ENCODE measurements around the gene ULK4.
A peak's percentile ranks its signal among the peaks of the same experiment; 100 is the strongest.

Gene ULK4

DNA sequence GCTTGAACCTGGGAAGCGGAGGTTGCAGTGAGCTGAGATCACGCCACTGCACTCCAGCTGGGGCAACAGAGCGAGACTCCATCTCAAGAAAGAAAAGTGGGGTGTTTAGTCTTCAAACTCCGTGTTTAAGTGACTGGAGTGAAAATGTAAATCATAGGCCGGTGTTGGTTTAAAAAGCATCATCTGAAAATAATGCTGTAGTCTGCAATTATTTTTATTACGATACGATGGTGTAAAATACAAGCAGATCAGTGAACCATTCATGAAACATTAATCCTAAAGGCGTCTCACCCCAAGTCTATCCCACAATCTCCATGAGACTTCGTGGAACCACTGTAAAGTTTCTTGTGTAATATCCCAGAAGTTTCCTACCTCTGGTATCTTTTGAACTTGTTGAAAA is 756.3 kb downstream of the ULK4 start:
- TF ChIP-seq, protein P1, sequence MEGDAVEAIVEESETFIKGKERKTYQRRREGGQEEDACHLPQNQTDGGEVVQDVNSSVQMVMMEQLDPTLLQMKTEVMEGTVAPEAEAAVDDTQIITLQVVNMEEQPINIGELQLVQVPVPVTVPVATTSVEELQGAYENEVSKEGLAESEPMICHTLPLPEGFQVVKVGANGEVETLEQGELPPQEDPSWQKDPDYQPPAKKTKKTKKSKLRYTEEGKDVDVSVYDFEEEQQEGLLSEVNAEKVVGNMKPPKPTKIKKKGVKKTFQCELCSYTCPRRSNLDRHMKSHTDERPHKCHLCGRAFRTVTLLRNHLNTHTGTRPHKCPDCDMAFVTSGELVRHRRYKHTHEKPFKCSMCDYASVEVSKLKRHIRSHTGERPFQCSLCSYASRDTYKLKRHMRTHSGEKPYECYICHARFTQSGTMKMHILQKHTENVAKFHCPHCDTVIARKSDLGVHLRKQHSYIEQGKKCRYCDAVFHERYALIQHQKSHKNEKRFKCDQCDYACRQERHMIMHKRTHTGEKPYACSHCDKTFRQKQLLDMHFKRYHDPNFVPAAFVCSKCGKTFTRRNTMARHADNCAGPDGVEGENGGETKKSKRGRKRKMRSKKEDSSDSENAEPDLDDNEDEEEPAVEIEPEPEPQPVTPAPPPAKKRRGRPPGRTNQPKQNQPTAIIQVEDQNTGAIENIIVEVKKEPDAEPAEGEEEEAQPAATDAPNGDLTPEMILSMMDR (IDR thresholded peaks at IDR 0.05; ENCODE audit: borderline replicate concordance, control extremely low read depth, extremely low read depth, insufficient read depth, missing control alignments): no peak
- in situ Hi-C loops (cut with MboI; ENCODE audit: low sequenced_read_pairs, unreplicated experiment): no loop called here

DNA sequence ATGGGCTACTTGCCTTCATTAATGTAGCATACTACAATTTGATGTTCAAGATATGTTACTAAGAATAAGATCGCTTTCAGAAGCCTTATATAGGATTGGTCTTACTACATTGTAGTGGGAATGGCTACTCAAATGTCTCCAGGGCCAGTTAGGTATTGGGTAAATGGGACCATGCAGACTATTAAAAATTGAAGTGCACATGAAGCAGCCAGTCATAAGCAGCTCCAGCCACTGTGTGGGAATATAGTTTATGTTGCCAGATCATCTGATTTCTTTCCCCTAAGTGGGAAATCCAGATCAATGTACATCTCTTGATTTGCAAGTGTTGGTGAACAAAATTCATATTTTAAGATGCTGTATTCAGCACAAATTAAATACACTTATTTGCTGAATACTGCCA is 757.5 kb downstream of the ULK4 start:
- TF ChIP-seq, protein P1 (IDR thresholded peaks at IDR 0.05; ENCODE audit: borderline replicate concordance, control extremely low read depth, extremely low read depth, insufficient read depth, missing control alignments): no peak
- no peak for DNase-seq (ENCODE audit: low spot score)
- in situ Hi-C loops (cut with MboI; ENCODE audit: low sequenced_read_pairs, unreplicated experiment): no loop called here

More for the DNA sequence above, 756.3 kb downstream of the ULK4 start:
- DNase-seq (ENCODE audit: low spot score): no peak

DNA sequence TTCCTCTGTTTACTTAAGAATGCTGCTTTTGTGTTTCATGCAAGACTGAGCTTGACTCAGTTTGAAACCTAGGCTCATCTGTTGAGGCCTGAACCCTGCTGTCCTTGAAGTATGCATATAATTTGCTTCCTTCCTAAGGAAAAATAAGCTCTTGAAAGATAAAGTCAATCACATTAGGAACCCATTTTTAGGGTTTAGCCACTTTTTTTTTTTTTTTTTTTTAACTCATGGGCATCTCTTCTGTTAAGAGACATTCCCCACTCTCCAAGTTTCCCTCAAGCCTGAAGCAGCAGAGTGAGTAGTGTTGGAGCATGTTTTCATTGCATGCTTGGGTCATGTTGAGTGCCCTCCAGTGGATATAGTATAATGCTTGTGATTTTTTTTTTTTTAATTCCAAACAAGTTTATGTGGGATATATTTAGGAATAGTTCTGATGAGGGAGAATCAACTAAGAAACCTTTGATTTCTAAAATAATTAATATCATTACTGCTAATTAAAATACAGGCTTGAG is 759.0 kb downstream of the ULK4 start:
- in situ Hi-C loops (cut with MboI; ENCODE audit: low sequenced_read_pairs, unreplicated experiment): no loop called here
- DNase-seq (ENCODE audit: low spot score): no peak
- TF ChIP-seq, protein P1 (IDR thresholded peaks at IDR 0.05; ENCODE audit: borderline replicate concordance, control extremely low read depth, extremely low read depth, insufficient read depth, missing control alignments): peak; percentile 20

DNA sequence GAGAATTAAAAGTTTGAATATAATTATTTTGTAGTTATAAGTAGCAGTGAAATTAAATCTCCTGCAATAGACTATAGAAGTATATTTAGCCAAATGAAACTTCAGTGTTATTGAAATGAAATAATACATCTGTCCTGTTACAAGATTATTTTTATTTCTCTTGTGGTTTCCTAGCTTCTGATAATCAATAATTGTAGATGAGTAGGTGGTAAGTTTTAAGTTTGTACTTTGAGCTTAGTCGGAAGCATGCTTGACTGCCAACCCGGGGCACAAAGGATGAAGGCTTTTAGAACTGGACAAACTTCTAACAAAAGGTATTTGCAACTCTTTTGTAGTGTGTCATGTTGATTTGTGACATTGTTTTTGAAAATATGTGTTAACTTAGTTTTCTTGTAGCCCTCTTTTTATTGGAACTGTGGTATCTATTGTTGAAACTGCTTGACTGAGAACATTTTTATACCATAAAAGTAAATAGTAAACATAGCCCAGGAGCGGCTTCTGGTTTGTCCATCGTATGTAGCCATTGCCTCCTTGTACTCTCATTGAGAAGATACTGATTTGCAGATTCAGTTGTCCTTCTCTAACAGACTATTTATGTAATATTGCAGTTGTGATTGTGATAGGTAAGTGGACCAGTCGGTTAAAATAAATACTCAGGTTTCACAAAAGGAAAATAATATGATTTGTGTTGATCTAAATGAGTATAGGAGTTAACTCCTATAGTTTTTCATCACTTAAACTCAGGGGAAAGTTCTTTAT is 759.6 kb downstream of the ULK4 start:
- TF ChIP-seq, protein P1 (IDR thresholded peaks at IDR 0.05; ENCODE audit: borderline replicate concordance, control extremely low read depth, extremely low read depth, insufficient read depth, missing control alignments): no peak
- DNase-seq (ENCODE audit: low spot score): no peak
- in situ Hi-C loops (cut with MboI; ENCODE audit: low sequenced_read_pairs, unreplicated experiment): no loop called here

DNA sequence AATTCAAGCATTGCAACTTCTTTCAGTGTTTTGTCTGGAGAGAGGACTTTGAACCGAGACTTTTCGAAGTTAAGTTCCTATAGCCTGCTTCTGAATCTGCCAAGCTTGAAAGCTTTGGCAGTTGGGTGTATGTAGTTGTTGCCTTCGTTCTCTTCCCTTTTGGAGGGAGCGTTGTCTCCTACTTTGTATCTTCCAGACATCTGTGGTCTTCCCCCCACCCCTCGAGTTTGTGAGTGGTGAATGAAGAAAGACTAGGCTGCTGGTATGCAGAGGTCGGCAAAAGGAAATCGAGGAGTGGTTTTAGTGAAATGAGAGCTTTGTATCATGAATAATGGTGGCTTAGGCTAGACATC is 761.3 kb downstream of the ULK4 start:
- no peak for DNase-seq (ENCODE audit: low spot score)
- in situ Hi-C loops (cut with MboI; ENCODE audit: low sequenced_read_pairs, unreplicated experiment): no loop called here

DNA sequence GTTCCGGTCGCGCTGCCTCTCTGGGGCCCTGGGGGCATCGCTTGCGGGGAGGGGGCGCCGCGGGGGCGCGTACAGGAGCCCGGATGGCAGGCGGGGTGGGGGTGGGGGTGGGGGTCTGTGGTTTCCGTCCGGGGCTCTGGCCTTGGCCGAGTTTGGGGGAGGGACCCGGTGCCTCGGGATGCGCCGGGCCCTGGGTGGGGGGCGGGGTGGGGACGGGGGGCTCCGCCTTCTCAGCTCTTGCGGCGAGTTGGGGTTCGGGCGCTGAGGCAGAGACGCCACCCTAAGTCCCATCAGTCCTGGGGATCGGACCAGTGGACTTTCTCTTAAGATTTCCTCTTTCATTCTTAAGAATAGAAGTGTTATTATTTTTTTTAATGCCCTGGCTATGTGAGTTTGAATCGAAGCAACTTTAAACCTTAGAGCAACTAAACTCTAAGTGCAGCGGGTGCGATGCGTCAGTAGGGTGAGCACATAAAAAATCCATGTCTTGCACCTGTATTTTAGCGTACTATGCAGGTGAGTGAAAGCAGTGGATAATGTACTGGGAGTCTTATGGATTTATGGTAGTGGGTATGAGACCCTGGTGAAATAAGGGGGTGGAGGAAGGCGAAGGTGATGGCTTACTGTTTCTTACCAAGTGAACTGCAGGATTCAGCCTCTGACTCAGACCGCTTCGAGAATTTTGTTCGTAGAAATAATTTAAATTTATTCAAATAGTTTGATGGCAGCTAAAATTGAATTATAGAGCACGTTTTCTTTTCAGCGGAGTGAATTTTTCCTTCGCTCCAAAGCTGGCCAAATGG is 761.8 kb downstream of the ULK4 start:
- TF ChIP-seq, protein P1 (IDR thresholded peaks at IDR 0.05; ENCODE audit: borderline replicate concordance, control extremely low read depth, extremely low read depth, insufficient read depth, missing control alignments): no peak
- DNase-seq (ENCODE audit: low spot score): peak; percentile 72
- in situ Hi-C loops (cut with MboI; ENCODE audit: low sequenced_read_pairs, unreplicated experiment): no loop called here

More for the DNA sequence above, 761.3 kb downstream of the ULK4 start:
- TF ChIP-seq, protein P1 (IDR thresholded peaks at IDR 0.05; ENCODE audit: borderline replicate concordance, control extremely low read depth, extremely low read depth, insufficient read depth, missing control alignments): no peak

Data from GM13976 (cell line).